MCF 10A (cell line): ENCODE results near the gene UBE2D2. TPM values are rescaled to one million over a fixed set of nuclear protein-coding genes. Genes with fewer than 3 reads are reported as not detected.

Experiments used
- BruUV-seq: library from RNA; stranded (reverse); fragments of 400-500 nt; replicated peaks from 2 replicates; lab custom pipeline; 2021; lab: Mats Ljungman, UMichigan
- CTCF ChIA-PET: fragments of 300-600 bp; sonication (Branson Sonifier 250); formaldehyde crosslinking; extraction: SDS; loops from one replicate; lab custom pipeline; 2021; ENCODE audit warnings: antibody characterized with exemption, inconsistent platforms; lab: Yijun Ruan, JAX
- POLR2A ChIA-PET: fragments of 300-600, 350-650 bp; sonication (Branson Sonifier 250); formaldehyde crosslinking; extraction: SDS; loops from one replicate; lab custom pipeline; 2020; ENCODE audit warnings: antibody characterized with exemption, inconsistent platforms; lab: Yijun Ruan, JAX
- DNase-seq: peaks from one replicate; pipeline ENCODE4 v3.0.0-alpha.2; 2018; ENCODE audit not compliant: unreplicated experiment
- H3K27ac Mint-ChIP-seq: one replicate; pipeline ENCODE4 v1.8.0; 2022; ENCODE audit warnings: mild to moderate bottlenecking, low read depth, mixed read lengths; ENCODE audit not compliant: unreplicated experiment
- H3K27me3 Mint-ChIP-seq: one replicate; pipeline ENCODE4 v1.8.0; 2022; ENCODE audit warnings: mixed read lengths; ENCODE audit not compliant: insufficient read depth, unreplicated experiment
- H3K36me3 Mint-ChIP-seq: one replicate; pipeline ENCODE4 v1.8.0; 2022; ENCODE audit warnings: mild to moderate bottlenecking, moderate library complexity, mixed read lengths; ENCODE audit not compliant: insufficient read depth, unreplicated experiment
- H3K4me1 Mint-ChIP-seq: one replicate; pipeline ENCODE4 v1.8.0; 2022; ENCODE audit warnings: mixed read lengths; ENCODE audit not compliant: insufficient read depth, unreplicated experiment
- H3K4me3 Mint-ChIP-seq: one replicate; pipeline ENCODE4 v1.8.0; 2022; ENCODE audit warnings: mild to moderate bottlenecking, moderate library complexity, mixed read lengths; ENCODE audit not compliant: unreplicated experiment
- H3K9me3 Mint-ChIP-seq: one replicate; pipeline ENCODE4 v1.8.0; 2022; ENCODE audit warnings: mixed read lengths; ENCODE audit not compliant: unreplicated experiment
- CTCF ChIP-seq: fragments of 200-600 bp; IDR thresholded peaks from one replicate; pipeline ENCODE4 v1.8.0; 2022; ENCODE audit warnings: antibody characterized with exemption, mild to moderate bottlenecking; ENCODE audit not compliant: unreplicated experiment
- intact Hi-C: fragments of 100-400 bp; cut with micrococcal nuclease; formaldehyde crosslinking; loops from 2 replicates; pipeline ENCODE4 v1.14.1; 2022
- total RNA-seq: library from RNA; stranded (reverse); gene quantifications from 2 replicates; pipeline ENCODE4 v1.2.3, GENCODE V29; 2022

Gene UBE2D2
- total RNA-seq, 1 experiment from 2014 or later, result 306 TPM

GRCh38 chr5:139657363-139658321, 96.5 kb downstream of the UBE2D2 start:
- no peak overlapping the region for H3K4me3 Mint-ChIP-seq
- no peak for TF ChIP-seq CTCF
- BruUV-seq, result no TSS peak
- H3K27ac Mint-ChIP-seq, result peak overlapping the region; percentile 65
- ChIA-PET CTCF (interaction anchor here (1.0 to 1.5 kb wide), 2 partner anchors 24 to 108 kb away, joined by 5 to 9 read pairs; no protein-coding TSS in a partner anchor), POLR2A (interaction anchor here (0.6 to 4.2 kb wide), 5 partner anchors 8 to 975 kb away, joined by 3 to 68 read pairs (median 3); partner anchors contain the start of gene CD14)
- H3K9me3 Mint-ChIP-seq, result no peaks in the 10 kb centered on the region
- no peaks in the 10 kb centered on the region for H3K27me3 Mint-ChIP-seq
- DNase-seq, result no peak
- intact Hi-C loops, result no loop called here
- H3K36me3 Mint-ChIP-seq, result peaks cover 14% of the 10 kb centered on the region
- peaks cover 36% of the 10 kb centered on the region for H3K4me1 Mint-ChIP-seq

GRCh38 chr5:139658501-139658927, 97.4 kb downstream of the UBE2D2 start:
- CTCF ChIA-PET, result interaction anchor here (1.0 to 4.1 kb wide), 4 partner anchors 8 to 107 kb away, joined by 5 to 49 read pairs (median 11); no protein-coding TSS in a partner anchor
- BruUV-seq, result no TSS peak
- Mint-ChIP-seq H3K27ac (peak overlapping the region; percentile 65), H3K4me1 (peaks cover 27% of the 10 kb centered on the region), H3K4me3 (peak overlapping the region; percentile 68), H3K36me3 (peaks cover 14% of the 10 kb centered on the region), H3K27me3 (no peaks in the 10 kb centered on the region), H3K9me3 (no peaks in the 10 kb centered on the region)
- DNase-seq, result peak; percentile 55
- TF ChIP-seq CTCF, result no peak
- POLR2A ChIA-PET, result interaction anchor here (0.6 to 4.2 kb wide), 6 partner anchors 9 to 974 kb away, joined by 3 to 68 read pairs (median 3); partner anchors contain the start of gene CD14
- intact Hi-C loops, result no loop called here

- peak overlapping the region; percentile 65 for H3K27ac Mint-ChIP-seq
- peaks cover 14% of the 10 kb centered on the region for H3K36me3 Mint-ChIP-seq
- no peaks in the 10 kb centered on the region for H3K27me3 Mint-ChIP-seq
- no peaks in the 10 kb centered on the region for H3K9me3 Mint-ChIP-seq
- peak; percentile 80 for DNase-seq
- H3K4me1 Mint-ChIP-seq, result peaks cover 26% of the 10 kb centered on the region
- CTCF ChIA-PET, result interaction anchor here (1.2 to 4.1 kb wide), 5 partner anchors 9 to 107 kb away, joined by 4 to 49 read pairs (median 9); no protein-coding TSS in a partner anchor
- intact Hi-C loops, result no loop called here
- peak overlapping the region; percentile 68 for H3K4me3 Mint-ChIP-seq
- POLR2A ChIA-PET, result interaction anchor here (0.6 to 4.2 kb wide), 8 partner anchors 9 to 1141 kb away, joined by 3 to 97 read pairs (median 8); partner anchors contain the start of genes CXXC5 and UBE2D2
- TF ChIP-seq CTCF, result no peak
- BruUV-seq, result no TSS peak
These were observed 98.0 kb downstream of the UBE2D2 start for GRCh38 chr5:139658928-139659667.
